Measurements from ENCODE around the gene RIPK3. TPM values are rescaled to one million over a fixed set of nuclear protein-coding genes. Genes with fewer than 3 reads are reported as not detected.

RIPK3 gene
- total RNA-seq, 1 experiment from 2014 or later = not detected

GRCh38 chr14:24304019-24304387 lies 35.8 kb downstream of the RIPK3 start:
- Histone ChIP-seq H3K9me3 (no peaks in the 10 kb centered on the region), H3K4me3 (no peak overlapping the region), H3K36me3 (peaks cover 13% of the 10 kb centered on the region; the same call in 1 of the 2 replicates), H3K27me3 (no peaks in the 10 kb centered on the region)
- no peak for DNase-seq

DNA sequence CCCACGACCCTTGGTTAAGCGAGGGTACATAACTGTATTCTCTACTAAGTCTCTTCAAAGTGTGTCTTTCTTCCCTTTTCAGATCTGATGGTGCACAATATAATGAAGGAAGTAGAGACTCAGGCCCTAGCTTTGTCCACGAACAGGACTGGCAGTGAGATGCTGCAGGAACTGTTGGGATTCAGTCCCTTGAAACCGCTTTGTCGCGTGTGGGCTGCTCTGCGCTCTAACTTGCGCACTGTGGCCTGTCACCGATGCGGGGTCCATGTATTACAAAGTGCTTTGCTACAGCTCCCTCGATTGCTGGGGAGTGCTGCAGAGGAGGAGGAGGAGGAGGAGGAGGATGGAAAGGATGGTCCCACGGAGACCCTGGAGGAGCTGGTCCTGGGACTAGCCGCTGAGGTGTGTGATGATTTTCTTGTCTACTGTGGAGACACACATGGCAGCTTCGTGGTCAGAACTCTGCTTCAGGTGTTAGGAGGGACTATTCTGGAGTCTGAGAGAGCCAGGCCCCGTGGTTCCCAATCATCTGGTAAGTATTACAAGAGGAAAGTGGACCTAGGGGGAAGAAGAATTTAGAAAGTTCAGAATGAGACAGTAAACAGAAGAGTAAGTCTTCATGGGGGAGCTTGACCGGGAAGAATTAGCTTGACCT lies 39.3 kb downstream of the RIPK3 start:
- Histone ChIP-seq H3K9me3 (no peaks in the 10 kb centered on the region), H3K27me3 (no peaks in the 10 kb centered on the region), H3K4me3 (peak overlapping the region; percentile 77), H3K36me3 (peaks cover 10% of the 10 kb centered on the region; the same call in 1 of the 2 replicates)
- no peak for DNase-seq

DNA sequence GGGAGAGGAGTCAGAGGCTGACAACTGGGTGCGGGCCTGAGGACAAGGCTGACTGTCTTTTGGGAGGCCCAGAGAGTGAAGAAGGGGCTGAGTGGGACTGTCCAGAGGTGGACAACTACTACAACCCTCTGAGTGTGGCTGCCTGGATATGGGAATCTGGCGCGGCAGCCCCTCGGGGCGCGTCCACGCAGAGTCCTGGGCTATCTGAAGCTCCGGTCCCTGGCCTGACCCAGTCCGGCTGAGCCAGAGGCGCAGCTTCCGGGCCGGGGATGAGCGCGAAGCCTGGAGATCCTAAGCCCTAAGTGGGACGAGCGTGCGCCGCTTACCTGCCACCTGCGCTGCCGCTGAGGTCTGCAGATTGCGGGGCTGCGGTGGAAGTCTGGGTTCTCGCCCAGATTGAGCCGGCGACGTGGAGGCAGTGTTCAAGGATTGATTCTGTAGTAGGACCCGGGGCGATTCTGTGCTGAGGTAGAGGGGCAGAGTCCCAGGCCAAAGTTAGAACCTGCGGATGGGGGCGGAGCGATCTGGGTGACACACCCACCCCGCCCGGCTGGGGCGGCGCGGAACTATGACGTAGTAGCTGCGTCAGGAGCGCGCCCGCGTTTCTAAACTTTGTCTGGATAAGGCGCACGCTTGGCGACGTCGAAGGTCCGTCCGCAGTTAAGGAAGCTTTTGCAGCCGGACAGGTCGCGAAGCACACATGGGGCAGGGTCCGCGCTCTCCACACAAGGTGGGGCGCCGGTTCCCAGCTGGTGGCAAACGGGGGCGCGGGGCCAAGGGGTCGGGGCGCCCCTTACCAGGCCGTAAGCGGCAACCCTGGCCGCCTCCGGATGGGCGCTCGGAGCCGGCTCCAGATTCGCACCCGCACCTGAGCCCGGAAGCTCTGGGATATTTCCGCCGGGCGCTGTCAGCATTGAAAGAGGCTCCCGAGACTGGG lies 40.3 kb downstream of the RIPK3 start, which contains the start of the genes DHRS1 and NOP9:
Gene DHRS1, minus strand, starts transcription at position 526 of the 937 bp plus-strand sequence. CDS start 674 bp downstream, outside the sequence.
Gene NOP9, plus strand, starts transcription at position 596 of the 937 bp plus-strand sequence. Its CDS starts 105 bp downstream, at position 701.
- Histone ChIP-seq H3K9me3 (no peaks in the 10 kb centered on the region), H3K27me3 (no peaks in the 10 kb centered on the region)
- peak; percentile 76 for DNase-seq

DNA sequence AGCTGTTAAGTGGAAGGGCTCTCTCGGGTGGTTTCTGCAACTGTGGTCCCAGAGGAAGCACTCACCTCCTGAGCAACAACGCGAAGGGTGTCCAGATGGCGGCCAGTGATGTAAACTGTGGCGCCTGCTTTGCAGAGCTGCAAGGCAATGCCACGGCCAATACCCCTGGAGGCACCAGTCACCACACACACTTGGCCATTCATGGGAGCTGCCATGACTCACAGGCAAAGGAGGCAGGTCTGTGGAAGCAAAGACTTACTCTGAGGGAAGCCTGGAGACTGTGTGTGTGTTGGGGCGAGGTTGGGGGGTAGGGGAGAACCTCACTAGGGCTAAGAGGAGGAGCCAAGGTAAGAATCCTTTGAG lies 40.9 kb downstream of the RIPK3 start:
- peak overlapping the region; percentile 77 for H3K4me3 ChIP-seq
- H3K9me3 ChIP-seq = no peaks in the 10 kb centered on the region
- DNase-seq = peak; percentile 76
- H3K27me3 ChIP-seq = no peaks in the 10 kb centered on the region
- peaks cover 10% of the 10 kb centered on the region; the same call in 1 of the 2 replicates for H3K36me3 ChIP-seq

More for the DNA sequence above, 40.3 kb downstream of the RIPK3 start, which contains the start of the genes DHRS1 and NOP9:
- Histone ChIP-seq H3K4me3 (peak within 1 kb of the TSS; percentile 77), H3K36me3 (peaks cover 10% of the 10 kb centered on the region; the same call in 1 of the 2 replicates)

- Histone ChIP-seq H3K36me3 (peaks cover 5% of the 10 kb centered on the region; the same call in 1 of the 2 replicates), H3K9me3 (no peaks in the 10 kb centered on the region), H3K4me3 (no peak overlapping the region), H3K27me3 (no peaks in the 10 kb centered on the region)
- no peak for DNase-seq
Observed at GRCh38 chr14:24297190-24297964, 42.4 kb downstream of the RIPK3 start.

GRCh38 chr14:24296341-24297157 lies 43.2 kb downstream of the RIPK3 start:
- DNase-seq = peak; percentile 60
- H3K4me3 ChIP-seq = no peak overlapping the region
- peaks cover 1% of the 10 kb centered on the region; the same call in 1 of the 2 replicates for H3K36me3 ChIP-seq

DNA sequence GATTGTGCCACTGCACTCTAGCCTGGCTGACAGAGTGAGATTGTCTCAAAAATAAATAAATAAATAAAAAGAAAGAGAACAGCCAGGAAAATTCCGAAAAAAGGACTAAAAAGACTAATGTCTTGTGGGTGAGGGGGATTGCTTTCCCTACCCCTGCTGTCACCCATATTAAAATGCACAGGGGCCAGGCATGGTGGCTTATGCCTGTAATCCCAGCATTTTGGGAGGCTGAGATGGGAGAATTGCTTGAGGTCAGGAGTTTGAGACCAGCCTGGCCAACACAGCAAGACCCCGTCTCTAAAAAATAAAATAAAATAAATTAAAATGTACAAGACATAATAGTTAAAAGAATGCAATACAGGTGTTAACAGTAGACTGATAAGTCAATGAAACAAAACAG lies 46.3 kb downstream of the RIPK3 start:
- Histone ChIP-seq H3K9me3 (no peaks in the 10 kb centered on the region), H3K4me3 (no peak overlapping the region), H3K27me3 (no peaks in the 10 kb centered on the region), H3K36me3 (no peaks in the 10 kb centered on the region; the same call in 1 of the 2 replicates)
- no peak for DNase-seq

More at GRCh38 chr14:24296341-24297157, 43.2 kb downstream of the RIPK3 start:
- Histone ChIP-seq H3K27me3 (no peaks in the 10 kb centered on the region), H3K9me3 (no peaks in the 10 kb centered on the region)

DNA sequence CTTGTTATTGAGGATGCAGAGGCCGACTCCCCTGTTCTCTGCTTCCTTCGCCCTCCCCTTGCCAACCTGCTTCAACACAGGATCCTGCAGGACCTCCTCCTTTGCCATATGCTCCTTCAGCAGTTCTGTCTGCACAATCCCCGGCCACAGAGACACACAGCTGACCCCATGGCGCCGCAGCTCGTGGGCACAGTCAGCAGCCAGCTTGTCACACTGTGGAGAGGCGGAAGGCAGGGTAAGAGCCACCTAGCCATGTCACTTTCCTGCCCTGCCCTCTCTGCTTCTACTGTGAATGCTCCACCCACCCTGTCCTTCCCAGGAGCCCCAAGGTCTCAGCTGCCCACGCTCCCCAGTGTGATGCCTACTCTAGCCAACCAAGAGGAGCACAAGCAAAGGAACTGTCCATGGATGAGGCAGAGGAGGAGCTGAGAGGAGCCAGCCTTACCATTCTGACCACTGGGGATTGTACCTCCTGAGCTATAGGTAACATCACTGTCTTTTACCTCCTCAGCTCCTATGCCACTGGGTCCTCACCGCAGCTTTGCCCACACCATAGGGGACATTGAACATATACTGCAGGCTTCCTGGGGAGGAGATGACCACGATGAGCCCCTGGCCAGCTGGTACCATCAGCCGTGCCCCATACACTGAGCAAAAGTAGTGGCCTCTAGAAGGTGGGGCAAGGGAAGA lies 47.5 kb downstream of the RIPK3 start:
- H3K9me3 ChIP-seq = no peaks in the 10 kb centered on the region
- DNase-seq = no peak

DNA sequence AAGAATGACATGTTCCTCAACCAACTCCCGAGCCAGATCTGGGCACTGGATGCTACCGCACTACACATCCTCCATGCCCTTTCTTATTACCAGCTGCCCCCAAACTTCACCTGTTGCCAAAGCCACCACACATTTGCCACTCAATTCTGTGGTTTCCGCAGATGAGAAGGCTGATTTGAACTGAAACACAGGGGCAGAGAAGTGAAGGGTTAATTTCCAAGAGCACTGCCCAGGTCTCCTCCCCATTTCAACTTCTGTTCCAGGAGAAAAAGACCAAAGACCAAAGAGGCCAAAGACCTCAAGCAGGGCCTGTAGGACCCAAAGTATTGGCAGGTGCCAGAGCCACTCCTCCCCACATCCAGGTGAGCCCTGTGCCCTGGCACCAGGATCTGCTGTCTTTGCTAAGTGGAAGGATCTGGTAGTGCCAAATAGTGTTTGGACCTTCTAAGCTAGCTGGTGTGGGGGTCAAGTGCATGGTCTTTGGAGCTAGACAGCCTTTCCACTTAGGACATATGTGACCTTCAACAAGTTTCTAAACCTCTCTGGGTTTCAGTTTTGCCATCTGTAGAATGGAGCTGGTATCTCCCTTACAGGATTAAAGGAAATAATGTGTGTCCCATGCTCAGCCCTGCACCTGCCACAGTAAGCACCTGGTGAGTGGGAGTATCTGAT lies 48.2 kb downstream of the RIPK3 start:
- no peaks in the 10 kb centered on the region for H3K9me3 ChIP-seq
- DNase-seq = no peak
- H3K27me3 ChIP-seq = no peaks in the 10 kb centered on the region
- H3K4me3 ChIP-seq = no peak overlapping the region
- H3K36me3 ChIP-seq = no peaks in the 10 kb centered on the region

More for the DNA sequence above, 47.5 kb downstream of the RIPK3 start:
- Histone ChIP-seq H3K4me3 (no peak overlapping the region), H3K36me3 (no peaks in the 10 kb centered on the region; the same call in 1 of the 2 replicates), H3K27me3 (no peaks in the 10 kb centered on the region)

DNA sequence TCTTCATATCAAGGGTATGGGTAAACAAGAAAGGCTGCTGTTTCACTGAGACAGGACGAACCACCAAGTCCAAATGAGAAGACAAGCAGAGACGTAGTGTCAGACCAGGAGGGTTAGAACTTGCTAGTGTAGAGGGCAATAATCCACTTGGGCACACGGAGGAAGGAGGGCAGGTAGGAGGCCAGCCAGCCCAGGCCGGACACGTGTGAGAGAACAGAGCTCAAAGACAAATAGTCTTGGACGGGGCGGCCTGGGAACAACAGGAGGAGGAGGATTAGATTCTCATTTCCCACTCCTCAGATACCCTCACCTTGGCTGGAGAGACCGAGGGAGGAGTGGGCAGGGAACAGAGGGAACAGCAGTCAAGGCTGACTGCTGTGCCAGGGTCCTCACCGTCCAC lies 49.0 kb downstream of the RIPK3 start:
- no peak for DNase-seq
- no peaks in the 10 kb centered on the region for H3K36me3 ChIP-seq
- H3K9me3 ChIP-seq = no peaks in the 10 kb centered on the region
- no peaks in the 10 kb centered on the region for H3K27me3 ChIP-seq
- H3K4me3 ChIP-seq = no peak overlapping the region

GRCh38 chr14:24289649-24290280 lies 50.0 kb downstream of the RIPK3 start:
- Histone ChIP-seq H3K4me3 (no peak overlapping the region), H3K9me3 (no peaks in the 10 kb centered on the region), H3K36me3 (no peaks in the 10 kb centered on the region), H3K27me3 (no peaks in the 10 kb centered on the region)
- no peak for DNase-seq

DNA sequence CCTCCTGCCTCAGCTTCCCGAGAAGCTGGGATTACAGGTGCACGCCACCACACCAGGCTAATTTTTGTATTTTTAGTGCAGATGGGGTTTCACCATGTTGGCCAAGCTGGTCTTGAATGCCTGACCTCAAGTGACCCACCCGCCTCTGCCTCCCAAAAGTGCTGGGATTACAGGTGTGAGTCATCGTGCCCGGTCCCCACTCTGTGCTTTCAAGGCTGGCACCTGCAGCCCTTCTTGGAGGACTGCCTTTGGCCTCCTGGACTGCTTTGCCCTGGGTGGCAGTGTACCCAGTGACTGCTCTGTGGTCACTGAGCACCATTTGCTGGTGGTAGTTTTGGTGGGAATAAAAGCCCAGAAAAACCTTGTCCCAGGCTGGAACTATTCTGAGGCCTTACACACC lies 52.8 kb downstream of the RIPK3 start:
- H3K36me3 ChIP-seq = no peaks in the 10 kb centered on the region
- H3K4me3 ChIP-seq = no peak overlapping the region
- no peaks in the 10 kb centered on the region for H3K27me3 ChIP-seq
- H3K9me3 ChIP-seq = no peaks in the 10 kb centered on the region
- no peak for DNase-seq
